ENCODE results near the gene ZNF503. TPM values are rescaled to one million over a fixed set of nuclear protein-coding genes. Genes with fewer than 3 reads are reported as not detected.

Gene ZNF503
- total and polyA plus RNA-seq, 2 donors from 2014 or later: 34.7 to 45.8 TPM

- Histone ChIP-seq H3K27me3 (ENCODE audit: control insufficient read depth, insufficient read depth, low read length) (no peaks in the 10 kb centered on the region), H3K36me3 (ENCODE audit: control insufficient read depth in 2 of 3, insufficient read depth in 3 of 3, low read length in 3 of 3) (no peaks in the 10 kb centered on the region), H3K27ac (ENCODE audit: low read depth in 2 of 2, low read length in 2 of 2) (no peak overlapping the region), H3K4me1 (ENCODE audit: control insufficient read depth in 2 of 3, insufficient read depth in 2 of 3, low read depth in 1 of 3, low read length in 3 of 3) (no peaks in the 10 kb centered on the region), H3K9ac (ENCODE audit: low read length in 3 of 3) (no peak overlapping the region), H3K9me3 (ENCODE audit: control insufficient read depth in 2 of 3, insufficient read depth in 1 of 3, low read length in 3 of 3) (peaks cover 0 to 9% (median 0%) of the 10 kb centered on the region in 3 donors), H3K4me3 (ENCODE audit: low read length in 3 of 3) (no peak overlapping the region)
- DNase-seq (no peak), FAIRE-seq (no peak)
- intact Hi-C loops (cut with DNase I): no loop called here
- TF ChIP-seq CTCF (IDR thresholded peaks at IDR 0.05; ENCODE audit: borderline replicate concordance, extremely low read depth, insufficient read depth): no peak
Observed at GRCh38 chr10:75446508-75446907, 44.9 kb upstream of the ZNF503 start.

- DNase-seq (peak in 1 of 5 donors; percentile 2), FAIRE-seq (no peak)
- TF ChIP-seq CTCF (IDR thresholded peaks at IDR 0.05; ENCODE audit: borderline replicate concordance, extremely low read depth, insufficient read depth): no peak
- H3K36me3 ChIP-seq (ENCODE audit: control insufficient read depth in 2 of 3, insufficient read depth in 3 of 3, low read length in 3 of 3): no peaks in the 10 kb centered on the region
- H3K4me1 ChIP-seq (ENCODE audit: control insufficient read depth in 2 of 3, insufficient read depth in 2 of 3, low read depth in 1 of 3, low read length in 3 of 3): no peaks in the 10 kb centered on the region
- intact Hi-C loops (cut with DNase I): no loop called here
- no peaks in the 10 kb centered on the region for H3K27me3 ChIP-seq (ENCODE audit: control insufficient read depth, insufficient read depth, low read length)
- no peak overlapping the region for H3K27ac ChIP-seq (ENCODE audit: low read depth in 2 of 2, low read length in 2 of 2)
- H3K4me3 ChIP-seq (ENCODE audit: low read length in 3 of 3): no peak overlapping the region
- H3K9me3 ChIP-seq (ENCODE audit: control insufficient read depth in 2 of 3, insufficient read depth in 1 of 3, low read length in 3 of 3): peaks cover 0 to 9% (median 0%) of the 10 kb centered on the region in 3 donors
- no peak overlapping the region for H3K9ac ChIP-seq (ENCODE audit: low read length in 3 of 3)
Observed at GRCh38 chr10:75444781-75445386, 43.3 kb upstream of the ZNF503 start.

- peaks cover 0 to 2% (median 0%) of the 10 kb centered on the region in 3 donors for H3K4me1 ChIP-seq (ENCODE audit: control insufficient read depth in 2 of 3, insufficient read depth in 2 of 3, low read depth in 1 of 3, low read length in 3 of 3)
- peaks cover 0 to 9% (median 0%) of the 10 kb centered on the region in 3 donors for H3K9me3 ChIP-seq (ENCODE audit: control insufficient read depth in 2 of 3, insufficient read depth in 1 of 3, low read length in 3 of 3)
- H3K4me3 ChIP-seq (ENCODE audit: low read length in 3 of 3): no peak overlapping the region
- DNase-seq: no peak
- no peak for FAIRE-seq
- no peaks in the 10 kb centered on the region for H3K36me3 ChIP-seq (ENCODE audit: control insufficient read depth in 2 of 3, insufficient read depth in 3 of 3, low read length in 3 of 3)
- no peaks in the 10 kb centered on the region for H3K27me3 ChIP-seq (ENCODE audit: control insufficient read depth, insufficient read depth, low read length)
- H3K27ac ChIP-seq (ENCODE audit: low read depth in 2 of 2, low read length in 2 of 2): no peak overlapping the region
- TF ChIP-seq CTCF (IDR thresholded peaks at IDR 0.05; ENCODE audit: borderline replicate concordance, extremely low read depth, insufficient read depth): no peak
- H3K9ac ChIP-seq (ENCODE audit: low read length in 3 of 3): no peak overlapping the region
- intact Hi-C loops (cut with DNase I): no loop called here
Observed at GRCh38 chr10:75443362-75443761, 41.8 kb upstream of the ZNF503 start.

GRCh38 chr10:75441682-75442081 is 40.1 kb upstream of the ZNF503 start:
- no peak overlapping the region for H3K27ac ChIP-seq (ENCODE audit: low read depth in 2 of 2, low read length in 2 of 2)
- peaks cover 0 to 9% (median 0%) of the 10 kb centered on the region in 3 donors for H3K9me3 ChIP-seq (ENCODE audit: control insufficient read depth in 2 of 3, insufficient read depth in 1 of 3, low read length in 3 of 3)
- TF ChIP-seq CTCF (IDR thresholded peaks at IDR 0.05; ENCODE audit: borderline replicate concordance, extremely low read depth, insufficient read depth): no peak
- no peaks in the 10 kb centered on the region for H3K36me3 ChIP-seq (ENCODE audit: control insufficient read depth in 2 of 3, insufficient read depth in 3 of 3, low read length in 3 of 3)
- FAIRE-seq (no peak), DNase-seq (no peak)
- H3K4me3 ChIP-seq (ENCODE audit: low read length in 3 of 3): no peak overlapping the region
- no peaks in the 10 kb centered on the region for H3K27me3 ChIP-seq (ENCODE audit: control insufficient read depth, insufficient read depth, low read length)
- H3K9ac ChIP-seq (ENCODE audit: low read length in 3 of 3): no peak overlapping the region
- intact Hi-C loops (cut with DNase I): no loop called here
- H3K4me1 ChIP-seq (ENCODE audit: control insufficient read depth in 2 of 3, insufficient read depth in 2 of 3, low read depth in 1 of 3, low read length in 3 of 3): peaks cover 0 to 8% (median 0%) of the 10 kb centered on the region in 3 donors
